Adrenal gland (tissue), 5 donors: Measurements from ENCODE around the gene KIAA0586.

Experiments used
- POLR2A ChIP-seq, 2 donors: fragments of 450-650 bp; IDR thresholded peaks; one replicate each; pipeline ENCODE4 v1.6.1; 2017; ENCODE audit warnings: antibody characterized with exemption in 2 of 2, mild to moderate bottlenecking in 2 of 2, moderate library complexity in 1 of 2
- TF ChIP-seq, protein P1 (sequence below), 6 experiments: fragments of 450-650 bp in 4 of 6; fragments of 200-600 bp in 2 of 6; sonication (generic) in 1 of 6; IDR thresholded peaks; 1 replicate in 5 of 6; 2 replicates in 1 of 6; pipeline versions ENCODE4 v1.5.1 to v1.8.0; 2016 to 2021; ENCODE audit warnings: antibody characterized with exemption in 6 of 6, mild to moderate bottlenecking in 2 of 6, moderate library complexity in 1 of 6
- donor health status: DM: no; HTN: no; CAD: no.

DNA sequence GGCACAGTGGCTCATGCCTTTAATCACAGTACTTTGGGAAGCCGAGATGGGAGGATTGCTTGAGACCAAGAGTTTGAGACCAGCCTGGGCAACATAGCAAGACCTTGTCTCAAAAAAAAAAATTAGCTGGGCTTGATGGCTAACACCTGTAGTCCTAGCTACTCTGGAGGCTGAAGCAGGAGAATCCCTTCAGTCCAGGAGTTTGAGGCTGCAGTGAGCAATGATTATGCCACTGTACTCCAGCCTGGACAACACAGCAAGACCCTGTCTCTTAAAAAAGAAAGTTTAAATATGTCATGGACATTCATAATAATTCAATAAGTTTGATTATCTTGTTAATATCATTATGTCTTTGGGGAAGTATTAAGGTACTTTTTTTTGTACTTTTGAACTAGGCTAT, 38.9 kb downstream of the KIAA0586 start:
- TF ChIP-seq, protein P1, sequence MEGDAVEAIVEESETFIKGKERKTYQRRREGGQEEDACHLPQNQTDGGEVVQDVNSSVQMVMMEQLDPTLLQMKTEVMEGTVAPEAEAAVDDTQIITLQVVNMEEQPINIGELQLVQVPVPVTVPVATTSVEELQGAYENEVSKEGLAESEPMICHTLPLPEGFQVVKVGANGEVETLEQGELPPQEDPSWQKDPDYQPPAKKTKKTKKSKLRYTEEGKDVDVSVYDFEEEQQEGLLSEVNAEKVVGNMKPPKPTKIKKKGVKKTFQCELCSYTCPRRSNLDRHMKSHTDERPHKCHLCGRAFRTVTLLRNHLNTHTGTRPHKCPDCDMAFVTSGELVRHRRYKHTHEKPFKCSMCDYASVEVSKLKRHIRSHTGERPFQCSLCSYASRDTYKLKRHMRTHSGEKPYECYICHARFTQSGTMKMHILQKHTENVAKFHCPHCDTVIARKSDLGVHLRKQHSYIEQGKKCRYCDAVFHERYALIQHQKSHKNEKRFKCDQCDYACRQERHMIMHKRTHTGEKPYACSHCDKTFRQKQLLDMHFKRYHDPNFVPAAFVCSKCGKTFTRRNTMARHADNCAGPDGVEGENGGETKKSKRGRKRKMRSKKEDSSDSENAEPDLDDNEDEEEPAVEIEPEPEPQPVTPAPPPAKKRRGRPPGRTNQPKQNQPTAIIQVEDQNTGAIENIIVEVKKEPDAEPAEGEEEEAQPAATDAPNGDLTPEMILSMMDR (IDR thresholded peaks at IDR 0.05), result no peak
- TF ChIP-seq POLR2A (IDR thresholded peaks at IDR 0.05), result no peak
